ENCODE data around the gene ACVR2A. TPM values are rescaled to one million over a fixed set of nuclear protein-coding genes. Genes with fewer than 3 reads are reported as not detected.

ACVR2A gene
- total RNA-seq, 1 experiment from 2014 or later, result 1.7 TPM

Other genes starting within 250 kb of the ACVR2A start
- 17.6 and 28.8 TPM in 2 replicates for gene ORC4, start 175.7 kb downstream of the ACVR2A start, total RNA-seq (2014; rRNA removed; shearing (Covaris generic); ENCODE audit: low replicate concordance)
- 3.1 and 6.4 TPM in 2 replicates for gene MBD5, start 176.1 kb downstream of the ACVR2A start, total RNA-seq (2014; rRNA removed; shearing (Covaris generic); ENCODE audit: low replicate concordance)

All from Caki2 (cell line).